ENCODE data around the gene ZNF423. TPM values are rescaled to one million over a fixed set of nuclear protein-coding genes. Genes with fewer than 3 reads are reported as not detected.

Gene ZNF423
- polyA plus RNA-seq, 1 of the 3 experiments (the other 2 are of a cell fraction) = 1.2 TPM

GRCh38 chr16:49556249-49556605 is 299.7 kb downstream of the ZNF423 start:
- no peak overlapping the region for H3K9ac ChIP-seq
- H3K27me3 ChIP-seq (ENCODE audit: insufficient read depth) = peaks cover 6% of the 10 kb centered on the region; the same call in 1 of the 2 replicates
- no peak overlapping the region; a peak in 1 of 4 replicates for H3K4me3 ChIP-seq (ENCODE audit: low read depth in 2 of 2, low read length in 1 of 2)
- H4K20me1 ChIP-seq (ENCODE audit: insufficient read depth) = no peaks in the 10 kb centered on the region
- ChIA-PET POLR2A (no interaction called here), CTCF (interaction anchor here (0.7 to 4.0 kb wide), 31 partner anchors 9 to 366 kb away, joined by 3 to 27 read pairs (median 4); no protein-coding TSS in a partner anchor)
- 62% methylated on average over 4 of the region's 4 CpGs for WGBS (ENCODE audit: low lambda C conversion rate)
- TF ChIP-seq TCF12 (IDR thresholded peaks at IDR 0.05) (no peak), MXI1 (IDR thresholded peaks at IDR 0.05; ENCODE audit: low read depth, low read length) (no peak), CTCF (IDR thresholded peaks at IDR 0.05) (no peak), FOXJ3 (CRISPR knock-in tag; IDR thresholded peaks at IDR 0.05) (no peak)
- no peaks in the 10 kb centered on the region for H3K9me3 ChIP-seq
- H3K4me1 ChIP-seq (ENCODE audit: control insufficient read depth in 1 of 2, insufficient read depth in 2 of 2, low read depth in 1 of 2, low read length in 1 of 2) = peaks cover 0 to 31% of the 10 kb centered on the region in 2 experiments; a peak in 3 of 4 replicates
- H3K9me2 ChIP-seq = no peaks in the 10 kb centered on the region
- H3K4me2 ChIP-seq = no peak overlapping the region
- H3K36me3 ChIP-seq (replicated peaks in 1 of 2; ENCODE audit: control insufficient read depth in 1 of 2, insufficient read depth in 2 of 2, low read length in 1 of 2) = no peaks in the 10 kb centered on the region
- H3K27ac ChIP-seq (ENCODE audit: low read depth in 2 of 2, low read length in 1 of 2) = no peak overlapping the region; a peak in 1 of 4 replicates
- DNase-seq = no peak
- H2AFZ ChIP-seq (ENCODE audit: low read depth) = no peak overlapping the region
- no peaks in the 10 kb centered on the region for H3K79me2 ChIP-seq (ENCODE audit: insufficient read depth)
- H3F3A ChIP-seq (replicated peaks; ENCODE audit: insufficient read depth) = no peaks in the 10 kb centered on the region

DNA sequence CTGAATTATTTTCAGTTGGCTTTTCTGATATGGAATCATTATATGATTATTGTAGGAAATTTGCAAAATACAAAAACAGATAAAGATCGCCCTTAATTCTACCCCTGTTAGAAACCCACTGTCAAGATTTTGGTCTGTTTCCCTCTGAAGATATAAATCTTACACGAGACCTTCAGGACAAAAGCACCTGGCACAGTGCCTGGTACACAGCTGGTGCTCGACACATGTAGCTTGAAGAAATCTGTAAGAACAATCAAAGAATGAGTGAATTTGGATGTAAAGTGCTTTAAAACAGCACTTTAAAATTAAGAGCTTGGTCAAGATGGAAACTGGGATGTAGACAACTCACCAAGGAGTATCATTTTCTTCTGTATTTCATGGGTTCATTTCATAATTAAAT is 301.2 kb downstream of the ZNF423 start:
- ChIA-PET CTCF (interaction anchor here (1.8 to 2.1 kb wide), 2 partner anchors 11 to 303 kb away, joined by 6 read pairs; no protein-coding TSS in a partner anchor), POLR2A (interaction anchor here (1.1 kb wide), 1 partner anchor 14 kb away, joined by 3 read pairs; no protein-coding TSS in a partner anchor)
- Histone ChIP-seq H3K36me3 (replicated peaks in 1 of 2; ENCODE audit: control insufficient read depth in 1 of 2, insufficient read depth in 2 of 2, low read length in 1 of 2) (no peaks in the 10 kb centered on the region), H3F3A (replicated peaks; ENCODE audit: insufficient read depth) (no peaks in the 10 kb centered on the region), H3K9me3 (no peaks in the 10 kb centered on the region), H3K79me2 (ENCODE audit: insufficient read depth) (no peaks in the 10 kb centered on the region), H3K9me2 (no peaks in the 10 kb centered on the region), H3K4me3 (ENCODE audit: low read depth in 2 of 2, low read length in 1 of 2) (no peak overlapping the region), H3K27me3 (ENCODE audit: insufficient read depth) (peaks cover 6% of the 10 kb centered on the region; the same call in 1 of the 2 replicates), H3K4me2 (no peak overlapping the region), H3K9ac (no peak overlapping the region), H4K20me1 (ENCODE audit: insufficient read depth) (no peaks in the 10 kb centered on the region), H3K4me1 (ENCODE audit: control insufficient read depth in 1 of 2, insufficient read depth in 2 of 2, low read depth in 1 of 2, low read length in 1 of 2) (peaks cover 0 to 32% of the 10 kb centered on the region in 2 experiments; a peak in 3 of 4 replicates), H3K27ac (ENCODE audit: low read depth in 2 of 2, low read length in 1 of 2) (peak overlapping the region in 1 of 2 experiments; percentile 11; a peak in 1 of 4 replicates), H2AFZ (ENCODE audit: low read depth) (no peak overlapping the region)
- DNase-seq = no peak
- 23% methylated on average over 3 of the region's 3 CpGs for WGBS (ENCODE audit: low lambda C conversion rate)
- TF ChIP-seq GATA2 (CRISPR knock-in tag; IDR thresholded peaks at IDR 0.05) (no peak), EP300 (IDR thresholded peaks at IDR 0.05; ENCODE audit: borderline replicate concordance in 1 of 2, low read depth in 1 of 2, low read length in 1 of 2) (no peak), POLR2AphosphoS5 (IDR thresholded peaks at IDR 0.05; ENCODE audit: low read depth, low read length) (no peak), MXI1 (IDR thresholded peaks at IDR 0.05; ENCODE audit: low read depth, low read length) (no peak), NFIC (IDR thresholded peaks at IDR 0.05; ENCODE audit: borderline replicate concordance) (no peak), JUND (IDR thresholded peaks at IDR 0.05) (no peak), TEAD4 (IDR thresholded peaks at IDR 0.05; ENCODE audit: borderline replicate concordance, insufficient read depth) (no peak), MEF2A (IDR thresholded peaks at IDR 0.05; ENCODE audit: borderline replicate concordance, low read depth) (no peak), FOXJ3 (CRISPR knock-in tag; IDR thresholded peaks at IDR 0.05) (no peak), IRF3 (IDR thresholded peaks at IDR 0.05; ENCODE audit: low read depth, low read length) (no peak), RCOR1 (IDR thresholded peaks at IDR 0.05; ENCODE audit: low read length) (no peak), YY1 (IDR thresholded peaks at IDR 0.05; ENCODE audit: low read depth) (no peak), SIN3A (IDR thresholded peaks at IDR 0.05; ENCODE audit: borderline replicate concordance, low read depth, low read length) (no peak), CHD2 (IDR thresholded peaks at IDR 0.05; ENCODE audit: low read length, partially characterized antibody) (no peak), RFX5 (IDR thresholded peaks at IDR 0.05; ENCODE audit: low read length) (no peak)
- TF ChIP-seq, protein P1, sequence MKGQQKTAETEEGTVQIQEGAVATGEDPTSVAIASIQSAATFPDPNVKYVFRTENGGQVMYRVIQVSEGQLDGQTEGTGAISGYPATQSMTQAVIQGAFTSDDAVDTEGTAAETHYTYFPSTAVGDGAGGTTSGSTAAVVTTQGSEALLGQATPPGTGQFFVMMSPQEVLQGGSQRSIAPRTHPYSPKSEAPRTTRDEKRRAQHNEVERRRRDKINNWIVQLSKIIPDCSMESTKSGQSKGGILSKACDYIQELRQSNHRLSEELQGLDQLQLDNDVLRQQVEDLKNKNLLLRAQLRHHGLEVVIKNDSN (IDR thresholded peaks at IDR 0.05; ENCODE audit: borderline replicate concordance, low read depth) = no peak
- TF ChIP-seq, protein P2, sequence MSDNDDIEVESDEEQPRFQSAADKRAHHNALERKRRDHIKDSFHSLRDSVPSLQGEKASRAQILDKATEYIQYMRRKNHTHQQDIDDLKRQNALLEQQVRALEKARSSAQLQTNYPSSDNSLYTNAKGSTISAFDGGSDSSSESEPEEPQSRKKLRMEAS (IDR thresholded peaks at IDR 0.05; ENCODE audit: low read depth) = no peak
- TF ChIP-seq, protein P3, sequence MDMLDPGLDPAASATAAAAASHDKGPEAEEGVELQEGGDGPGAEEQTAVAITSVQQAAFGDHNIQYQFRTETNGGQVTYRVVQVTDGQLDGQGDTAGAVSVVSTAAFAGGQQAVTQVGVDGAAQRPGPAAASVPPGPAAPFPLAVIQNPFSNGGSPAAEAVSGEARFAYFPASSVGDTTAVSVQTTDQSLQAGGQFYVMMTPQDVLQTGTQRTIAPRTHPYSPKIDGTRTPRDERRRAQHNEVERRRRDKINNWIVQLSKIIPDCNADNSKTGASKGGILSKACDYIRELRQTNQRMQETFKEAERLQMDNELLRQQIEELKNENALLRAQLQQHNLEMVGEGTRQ (IDR thresholded peaks at IDR 0.05; ENCODE audit: borderline replicate concordance, low read depth, low read length) = no peak
- TF ChIP-seq, protein P4, sequence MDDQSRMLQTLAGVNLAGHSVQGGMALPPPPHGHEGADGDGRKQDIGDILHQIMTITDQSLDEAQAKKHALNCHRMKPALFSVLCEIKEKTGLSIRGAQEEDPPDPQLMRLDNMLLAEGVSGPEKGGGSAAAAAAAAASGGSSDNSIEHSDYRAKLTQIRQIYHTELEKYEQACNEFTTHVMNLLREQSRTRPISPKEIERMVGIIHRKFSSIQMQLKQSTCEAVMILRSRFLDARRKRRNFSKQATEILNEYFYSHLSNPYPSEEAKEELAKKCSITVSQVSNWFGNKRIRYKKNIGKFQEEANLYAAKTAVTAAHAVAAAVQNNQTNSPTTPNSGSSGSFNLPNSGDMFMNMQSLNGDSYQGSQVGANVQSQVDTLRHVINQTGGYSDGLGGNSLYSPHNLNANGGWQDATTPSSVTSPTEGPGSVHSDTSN (IDR thresholded peaks at IDR 0.05) = no peak
